ENCODE data around the gene NCOR1. TPM values are rescaled to one million over a fixed set of nuclear protein-coding genes. Genes with fewer than 3 reads are reported as not detected.
"Not testable (repeated sequence)": the region's sequence is repeated elsewhere in the genome, so short reads cannot be mapped to it uniquely, and the experiment has no call there.

The NCOR1 gene
- total RNA-seq, 1 donor from 2014 or later = 129 TPM

DNA sequence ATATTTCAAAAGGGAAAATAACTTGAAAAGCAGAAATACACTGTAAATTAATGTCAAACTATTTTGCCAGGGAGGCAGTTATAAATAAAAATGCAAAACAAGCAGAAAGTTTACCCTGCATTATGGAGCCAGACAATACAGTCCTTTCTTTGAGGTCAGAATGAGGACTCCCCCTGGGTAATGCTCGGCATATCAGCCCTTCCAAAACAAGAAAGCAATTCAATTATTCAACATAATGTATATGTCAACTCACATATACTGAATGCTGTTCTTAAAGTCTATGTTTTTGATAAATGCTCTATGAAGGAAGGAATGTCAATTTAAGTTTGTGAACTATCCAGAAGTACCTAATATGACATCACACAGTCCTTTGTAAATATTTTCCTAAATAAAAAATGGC, 143.3 kb downstream of the NCOR1 start:
- DNase-seq (ENCODE audit: low read depth, low spot score) = no peak
- H3K4me1 Mint-ChIP-seq = peaks cover 5% of the 10 kb centered on the region
- TF ChIP-seq, protein P1, sequence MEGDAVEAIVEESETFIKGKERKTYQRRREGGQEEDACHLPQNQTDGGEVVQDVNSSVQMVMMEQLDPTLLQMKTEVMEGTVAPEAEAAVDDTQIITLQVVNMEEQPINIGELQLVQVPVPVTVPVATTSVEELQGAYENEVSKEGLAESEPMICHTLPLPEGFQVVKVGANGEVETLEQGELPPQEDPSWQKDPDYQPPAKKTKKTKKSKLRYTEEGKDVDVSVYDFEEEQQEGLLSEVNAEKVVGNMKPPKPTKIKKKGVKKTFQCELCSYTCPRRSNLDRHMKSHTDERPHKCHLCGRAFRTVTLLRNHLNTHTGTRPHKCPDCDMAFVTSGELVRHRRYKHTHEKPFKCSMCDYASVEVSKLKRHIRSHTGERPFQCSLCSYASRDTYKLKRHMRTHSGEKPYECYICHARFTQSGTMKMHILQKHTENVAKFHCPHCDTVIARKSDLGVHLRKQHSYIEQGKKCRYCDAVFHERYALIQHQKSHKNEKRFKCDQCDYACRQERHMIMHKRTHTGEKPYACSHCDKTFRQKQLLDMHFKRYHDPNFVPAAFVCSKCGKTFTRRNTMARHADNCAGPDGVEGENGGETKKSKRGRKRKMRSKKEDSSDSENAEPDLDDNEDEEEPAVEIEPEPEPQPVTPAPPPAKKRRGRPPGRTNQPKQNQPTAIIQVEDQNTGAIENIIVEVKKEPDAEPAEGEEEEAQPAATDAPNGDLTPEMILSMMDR (conservative IDR thresholded peaks at IDR 0.05) = no peak
- no peak overlapping the region for H3K4me3 Mint-ChIP-seq
- no peaks in the 10 kb centered on the region for H3K9me3 Mint-ChIP-seq
- H3K27me3 Mint-ChIP-seq (ENCODE audit: low read depth) = no peaks in the 10 kb centered on the region
- H3K36me3 Mint-ChIP-seq (ENCODE audit: low read depth) = peaks cover 27% of the 10 kb centered on the region
- H3K27ac Mint-ChIP-seq (ENCODE audit: unreplicated experiment) = no peak overlapping the region

DNA sequence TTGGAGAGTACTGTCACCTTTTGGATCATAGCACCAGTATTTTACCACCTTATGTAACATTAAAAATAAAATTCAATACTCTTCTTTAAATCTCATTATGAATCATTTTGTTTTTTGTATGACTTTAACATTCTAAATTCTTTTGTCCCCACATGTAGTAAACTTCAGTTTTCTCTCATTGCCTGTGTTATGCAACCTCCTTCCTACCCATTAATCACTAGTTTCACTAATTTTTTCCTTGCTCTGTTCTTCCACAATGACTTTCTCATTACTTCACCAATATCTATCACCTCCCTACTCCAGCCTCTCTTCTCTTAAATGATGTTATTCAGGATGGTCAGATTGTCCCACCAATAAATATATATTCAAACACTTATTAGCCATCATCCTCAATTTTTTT, 147.0 kb downstream of the NCOR1 start:
- Mint-ChIP-seq H3K4me3 (no peak overlapping the region), H3K4me1 (peaks cover 5% of the 10 kb centered on the region), H3K36me3 (ENCODE audit: low read depth) (peaks cover 23% of the 10 kb centered on the region), H3K27ac (ENCODE audit: unreplicated experiment) (no peak overlapping the region), H3K27me3 (ENCODE audit: low read depth) (no peaks in the 10 kb centered on the region), H3K9me3 (no peaks in the 10 kb centered on the region)
- TF ChIP-seq, protein P1 (conservative IDR thresholded peaks at IDR 0.05) = no peak
- no peak for DNase-seq (ENCODE audit: low read depth, low spot score)

DNA sequence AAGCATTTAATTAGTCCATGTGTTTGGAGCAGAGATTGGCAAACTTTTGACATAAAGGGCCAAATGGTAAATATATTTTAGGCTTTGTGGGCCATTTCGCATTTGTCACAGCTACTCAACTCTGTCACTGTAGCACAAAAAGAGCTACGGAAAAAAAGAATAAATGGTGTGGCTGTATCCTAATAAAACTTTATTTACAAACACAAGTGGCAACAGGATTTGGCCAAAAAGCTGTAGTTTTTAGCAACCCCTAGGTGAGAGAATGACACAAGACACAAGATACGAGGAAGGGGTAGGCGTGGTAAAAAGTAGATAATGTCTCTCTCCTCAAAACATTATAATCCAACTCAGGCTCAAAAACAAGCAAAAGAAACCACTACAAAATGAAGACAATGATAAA, 149.2 kb downstream of the NCOR1 start:
- TF ChIP-seq, protein P1 (conservative IDR thresholded peaks at IDR 0.05) = no peak
- Mint-ChIP-seq H3K9me3 (no peaks in the 10 kb centered on the region), H3K4me3 (no peak overlapping the region), H3K4me1 (no peaks in the 10 kb centered on the region), H3K36me3 (ENCODE audit: low read depth) (peaks cover 26% of the 10 kb centered on the region), H3K27ac (ENCODE audit: unreplicated experiment) (no peak overlapping the region), H3K27me3 (ENCODE audit: low read depth) (no peaks in the 10 kb centered on the region)
- no peak for DNase-seq (ENCODE audit: low read depth, low spot score)

DNA sequence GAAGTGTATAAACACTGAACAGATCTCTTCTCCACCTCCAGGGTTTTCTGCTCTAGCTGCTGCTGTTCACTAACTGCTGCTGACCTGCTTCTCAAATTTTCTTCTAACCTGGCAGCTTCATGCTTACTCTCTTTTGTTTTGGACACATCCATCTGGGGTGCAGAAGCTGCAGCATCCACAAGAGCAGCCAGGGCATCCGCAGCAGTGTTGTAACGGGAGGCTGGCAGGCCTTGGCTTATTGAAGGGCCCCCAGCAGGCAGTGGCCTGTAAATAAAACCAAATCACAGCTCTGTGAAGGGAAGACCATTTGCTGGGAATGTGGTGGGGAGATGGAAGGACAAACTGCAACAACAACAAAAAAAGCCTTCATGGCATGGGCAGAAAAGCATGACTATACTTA, 153.7 kb downstream of the NCOR1 start:
- DNase-seq (ENCODE audit: low read depth, low spot score) = no peak
- Mint-ChIP-seq H3K4me1 (no peaks in the 10 kb centered on the region), H3K36me3 (ENCODE audit: low read depth) (peaks cover 24% of the 10 kb centered on the region), H3K9me3 (no peaks in the 10 kb centered on the region), H3K4me3 (no peak overlapping the region), H3K27me3 (ENCODE audit: low read depth) (no peaks in the 10 kb centered on the region), H3K27ac (ENCODE audit: unreplicated experiment) (no peak overlapping the region)
- TF ChIP-seq, protein P1 (conservative IDR thresholded peaks at IDR 0.05) = no peak

DNA sequence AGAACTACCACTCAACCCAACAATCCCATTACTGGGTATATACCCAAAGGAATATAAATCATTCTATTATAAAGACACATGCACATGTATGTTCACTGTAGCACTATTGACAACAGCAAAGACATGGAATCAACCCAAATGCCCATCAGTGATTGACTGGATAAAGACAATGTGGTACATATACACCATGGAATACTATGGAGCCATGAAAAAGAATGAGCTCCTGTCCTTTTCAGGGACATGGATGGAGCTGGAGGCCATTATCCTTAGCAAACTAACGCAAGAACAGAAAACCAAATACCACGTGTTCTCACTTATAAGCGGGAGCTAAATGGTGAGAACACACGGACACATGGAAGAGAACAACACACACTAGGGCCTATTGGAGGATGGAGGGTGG, 160.2 kb downstream of the NCOR1 start:
- not testable (repeated sequence) for H3K4me3 Mint-ChIP-seq; DNase-seq (ENCODE audit: low read depth, low spot score); H3K9me3 Mint-ChIP-seq; H3K27ac Mint-ChIP-seq (ENCODE audit: unreplicated experiment); H3K27me3 Mint-ChIP-seq (ENCODE audit: low read depth); H3K4me1 Mint-ChIP-seq
- H3K36me3 Mint-ChIP-seq (ENCODE audit: low read depth) = peaks cover 53% of the 10 kb centered on the region

DNA sequence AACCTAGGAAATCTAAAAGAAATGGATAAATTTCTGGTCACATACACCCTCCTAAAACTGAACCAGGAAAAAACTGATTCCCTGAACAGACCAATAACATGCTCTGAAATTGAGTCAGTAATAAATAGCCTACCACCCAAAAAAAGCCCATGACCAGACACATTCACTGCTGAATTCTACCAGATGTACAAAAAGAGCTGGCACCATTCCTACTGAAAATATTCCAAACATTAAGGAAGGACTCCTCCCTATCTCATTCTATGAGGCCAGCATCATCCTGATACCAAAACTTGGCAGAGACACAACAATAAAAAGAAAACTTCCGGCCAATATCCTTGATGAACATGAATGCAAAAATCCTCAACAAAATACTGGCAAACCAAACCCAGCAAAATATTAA, 162.8 kb downstream of the NCOR1 start:
- Mint-ChIP-seq H3K27ac (ENCODE audit: unreplicated experiment) (no peak overlapping the region), H3K9me3 (peaks cover 8% of the 10 kb centered on the region), H3K4me3 (no peak overlapping the region), H3K27me3 (ENCODE audit: low read depth) (no peaks in the 10 kb centered on the region), H3K36me3 (ENCODE audit: low read depth) (peaks cover 53% of the 10 kb centered on the region), H3K4me1 (no peaks in the 10 kb centered on the region)
- TF ChIP-seq, protein P1 (conservative IDR thresholded peaks at IDR 0.05) = no peak
- no peak for DNase-seq (ENCODE audit: low read depth, low spot score)

Measured in neural crest cell (in vitro differentiated cells).